DMS114 treated with DMSO at 0.1 percent for 48 hours (cell line): ENCODE measurements around the gene SLC2A1.
"Not testable (repeated sequence)": the region's sequence is repeated elsewhere in the genome, so short reads cannot be mapped to it uniquely, and the experiment has no call there.

Source experiments
- DNase-seq: peaks from one replicate; lab custom pipeline; 2025; ENCODE audit not compliant: unreplicated experiment; lab: John Stamatoyannopoulos, UW

The SLC2A1 gene

GRCh38 chr1:42908046-42908445 is 50.6 kb downstream of the SLC2A1 start:
- DNase-seq, result no peak

GRCh38 chr1:42904434-42904833 is 54.2 kb downstream of the SLC2A1 start:
- DNase-seq, result no peak

GRCh38 chr1:42899960-42900359 is 58.7 kb downstream of the SLC2A1 start:
- DNase-seq, result not testable (repeated sequence)

- DNase-seq, result no peak
Measured at GRCh38 chr1:42891465-42892138, 67.1 kb downstream of the SLC2A1 start.

- no peak for DNase-seq
Measured at GRCh38 chr1:42889264-42889663, 69.4 kb downstream of the SLC2A1 start.

GRCh38 chr1:42888013-42888633 is 70.5 kb downstream of the SLC2A1 start:
- no peak for DNase-seq

- DNase-seq, result no peak
Measured at GRCh38 chr1:42887366-42887765, 71.3 kb downstream of the SLC2A1 start.

GRCh38 chr1:42886800-42887199 is 71.9 kb downstream of the SLC2A1 start:
- DNase-seq, result no peak

GRCh38 chr1:42886046-42886739 is 72.5 kb downstream of the SLC2A1 start:
- no peak for DNase-seq

- DNase-seq, result no peak
Measured at GRCh38 chr1:42880384-42880783, 78.3 kb downstream of the SLC2A1 start.

GRCh38 chr1:42877380-42877779 is 81.3 kb downstream of the SLC2A1 start:
- no peak for DNase-seq

- DNase-seq, result no peak
Measured at GRCh38 chr1:42876009-42876408, 82.7 kb downstream of the SLC2A1 start.
